Caco-2 (cell line): ENCODE results near the gene STK32B. TPM values are rescaled to one million over a fixed set of nuclear protein-coding genes. Genes with fewer than 3 reads are reported as not detected.

ENCODE experiments used
- BruUV-seq: library from RNA; stranded (reverse); fragments of 400-500 nt; replicated peaks from 2 replicates; lab custom pipeline; 2021; lab: Mats Ljungman, UMichigan
- CTCF ChIA-PET: fragments of 300-600 bp; sonication (Branson Sonifier 250); formaldehyde crosslinking; loops from one replicate; lab custom pipeline; 2022; ENCODE audit warnings: antibody characterized with exemption; lab: Charles Lee
- POLR2A ChIA-PET: fragments of 300-600 bp; sonication (Branson Sonifier 250); formaldehyde crosslinking; loops from one replicate; lab custom pipeline; 2022; ENCODE audit warnings: antibody characterized with exemption; lab: Charles Lee
- DNase-seq, 2 experiments: peaks; one replicate each; pipeline versions ENCODE4 v3.0.0 to v3.0.0-alpha.2; 2020 to 2022
- H3K27me3 ChIP-seq: replicated peaks from 2 replicates; pipeline ENCODE4 v1.6.0; 2011; ENCODE audit warnings: low read length; ENCODE audit not compliant: control insufficient read depth, insufficient read depth
- H3K36me3 ChIP-seq: 2 replicates; pipeline ENCODE4 v1.5.1; 2011; ENCODE audit warnings: low read length; ENCODE audit not compliant: control insufficient read depth, insufficient read depth
- H3K4me1 ChIP-seq: fragments of 250-450 bp; sonication (Bioruptor Pico); 2 replicates; pipeline ENCODE4 v1.5.1; 2020; ENCODE audit warnings: mild to moderate bottlenecking
- H3K4me3 ChIP-seq: 2 replicates; pipeline ENCODE4 v1.5.1; 2011; ENCODE audit warnings: low read depth, mild to moderate bottlenecking, control low read depth, low read length
- H3K9me3 ChIP-seq: fragments of 250-450 bp; sonication (Bioruptor Pico); 2 replicates; pipeline ENCODE4 v1.5.1; 2020; ENCODE audit warnings: mild to moderate bottlenecking, moderate library complexity
- H3K27ac Mint-ChIP-seq: one replicate; pipeline ENCODE4 v1.8.0; 2022; ENCODE audit warnings: mixed read lengths; ENCODE audit not compliant: unreplicated experiment
- H3K27me3 Mint-ChIP-seq: one replicate; pipeline ENCODE4 v1.8.0; 2022; ENCODE audit warnings: mixed read lengths; ENCODE audit not compliant: insufficient read depth, unreplicated experiment
- H3K36me3 Mint-ChIP-seq: one replicate; pipeline ENCODE4 v1.8.0; 2022; ENCODE audit warnings: mild to moderate bottlenecking, mixed read lengths; ENCODE audit not compliant: insufficient read depth, unreplicated experiment
- H3K4me1 Mint-ChIP-seq: one replicate; pipeline ENCODE4 v1.8.0; 2022; ENCODE audit warnings: low read depth, mixed read lengths; ENCODE audit not compliant: unreplicated experiment
- H3K4me3 Mint-ChIP-seq: one replicate; pipeline ENCODE4 v1.8.0; 2022; ENCODE audit warnings: mild to moderate bottlenecking, moderate library complexity, mixed read lengths; ENCODE audit not compliant: unreplicated experiment
- H3K9me3 Mint-ChIP-seq: one replicate; pipeline ENCODE4 v1.8.0; 2022; ENCODE audit warnings: mixed read lengths; ENCODE audit not compliant: unreplicated experiment
- intact Hi-C: fragments of 100-400 bp; cut with micrococcal nuclease; formaldehyde crosslinking; loops from one replicate; pipeline ENCODE4 v1.10.0; 2022; ENCODE audit not compliant: unreplicated experiment
- total RNA-seq: library from RNA; stranded (reverse); gene quantifications from 2 replicates; pipeline ENCODE4 v1.2.3, GENCODE V29; 2022
- TF ChIP-seq, protein P1 (sequence below), 2 experiments: fragments of 200-600 bp in 1 of 2; IDR thresholded peaks; 1 replicate in 1 of 2; 2 replicates in 1 of 2; pipeline versions ENCODE4 v1.5.1 to v1.8.0; 2011 to 2022; ENCODE audit warnings: antibody characterized with exemption in 1 of 2, control low read depth in 1 of 2, inconsistent platforms in 1 of 2, low read depth in 1 of 2, low read length in 1 of 2, mild to moderate bottlenecking in 1 of 2, moderate library complexity in 1 of 2; ENCODE audit not compliant: insufficient read depth in 1 of 2, severe bottlenecking in 1 of 2, unreplicated experiment in 1 of 2

STK32B gene
- total RNA-seq, 1 experiment from 2014 or later = 11.2 TPM

DNA sequence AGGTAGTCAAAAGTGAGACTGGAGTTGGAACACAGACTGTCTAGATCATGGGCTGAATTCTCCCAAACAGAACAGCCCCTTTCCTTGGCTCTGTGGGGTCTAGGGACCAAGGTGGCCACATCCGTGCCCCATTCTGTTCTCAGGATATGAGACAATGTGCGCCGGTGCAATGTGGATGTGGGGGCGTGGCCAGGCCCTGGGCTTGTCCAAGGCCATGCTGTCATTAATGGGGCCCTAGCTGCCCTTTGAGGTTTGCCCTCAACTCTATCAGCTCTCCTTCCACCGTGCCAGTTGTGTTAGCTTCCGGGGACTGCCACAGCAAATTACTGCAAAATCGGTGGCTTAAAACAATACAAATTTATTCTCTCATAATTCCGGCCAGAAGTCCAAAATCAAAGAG lies 344.5 kb downstream of the STK32B start:
- CTCF ChIA-PET = no interaction called here

DNA sequence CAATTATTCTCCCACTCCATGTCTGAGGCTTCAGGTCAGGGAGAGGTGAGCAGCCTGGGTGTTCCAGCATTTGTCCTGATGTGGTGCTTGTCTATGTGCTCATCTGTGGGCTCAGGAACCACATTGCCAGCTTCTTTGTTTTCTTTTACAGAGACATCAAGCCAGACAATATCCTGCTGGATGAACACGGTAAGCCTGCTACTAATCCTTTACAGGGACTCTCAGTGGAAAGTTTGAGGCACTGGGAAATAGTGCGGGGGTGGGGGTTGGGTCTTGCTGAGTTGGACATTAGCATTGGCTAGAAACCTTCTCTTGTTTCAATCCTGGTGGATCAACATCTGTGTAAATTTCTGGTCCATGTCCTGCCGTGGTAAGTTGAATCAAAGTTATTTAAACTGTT lies 346.8 kb downstream of the STK32B start:
- POLR2A ChIA-PET = no interaction called here
- intact Hi-C loops = no loop called here
- BruUV-seq = no TSS peak

More for the DNA sequence above, 344.5 kb downstream of the STK32B start:
- H3K27me3 Mint-ChIP-seq = peaks cover 2% of the 10 kb centered on the region
- BruUV-seq = no TSS peak
- intact Hi-C loops = no loop called here
- no peaks in the 10 kb centered on the region for H3K4me1 ChIP-seq
- H3K9me3 ChIP-seq = no peaks in the 10 kb centered on the region
- no peak for DNase-seq
- no peak overlapping the region for H3K4me3 Mint-ChIP-seq
- no peaks in the 10 kb centered on the region for H3K4me1 Mint-ChIP-seq
- no peaks in the 10 kb centered on the region for H3K36me3 ChIP-seq
- peaks cover 9% of the 10 kb centered on the region for H3K36me3 Mint-ChIP-seq
- no peaks in the 10 kb centered on the region for H3K27me3 ChIP-seq
- POLR2A ChIA-PET = no interaction called here
- H3K4me3 ChIP-seq = no peak overlapping the region
- peaks cover 19% of the 10 kb centered on the region for H3K9me3 Mint-ChIP-seq
- TF ChIP-seq, protein P1, sequence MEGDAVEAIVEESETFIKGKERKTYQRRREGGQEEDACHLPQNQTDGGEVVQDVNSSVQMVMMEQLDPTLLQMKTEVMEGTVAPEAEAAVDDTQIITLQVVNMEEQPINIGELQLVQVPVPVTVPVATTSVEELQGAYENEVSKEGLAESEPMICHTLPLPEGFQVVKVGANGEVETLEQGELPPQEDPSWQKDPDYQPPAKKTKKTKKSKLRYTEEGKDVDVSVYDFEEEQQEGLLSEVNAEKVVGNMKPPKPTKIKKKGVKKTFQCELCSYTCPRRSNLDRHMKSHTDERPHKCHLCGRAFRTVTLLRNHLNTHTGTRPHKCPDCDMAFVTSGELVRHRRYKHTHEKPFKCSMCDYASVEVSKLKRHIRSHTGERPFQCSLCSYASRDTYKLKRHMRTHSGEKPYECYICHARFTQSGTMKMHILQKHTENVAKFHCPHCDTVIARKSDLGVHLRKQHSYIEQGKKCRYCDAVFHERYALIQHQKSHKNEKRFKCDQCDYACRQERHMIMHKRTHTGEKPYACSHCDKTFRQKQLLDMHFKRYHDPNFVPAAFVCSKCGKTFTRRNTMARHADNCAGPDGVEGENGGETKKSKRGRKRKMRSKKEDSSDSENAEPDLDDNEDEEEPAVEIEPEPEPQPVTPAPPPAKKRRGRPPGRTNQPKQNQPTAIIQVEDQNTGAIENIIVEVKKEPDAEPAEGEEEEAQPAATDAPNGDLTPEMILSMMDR (IDR thresholded peaks at IDR 0.05; ENCODE audit: insufficient read depth in 1 of 2, low read depth in 1 of 2, low read length in 1 of 2, severe bottlenecking in 1 of 2, unreplicated experiment in 1 of 2) = no peak
- H3K27ac Mint-ChIP-seq = no peak overlapping the region

DNA sequence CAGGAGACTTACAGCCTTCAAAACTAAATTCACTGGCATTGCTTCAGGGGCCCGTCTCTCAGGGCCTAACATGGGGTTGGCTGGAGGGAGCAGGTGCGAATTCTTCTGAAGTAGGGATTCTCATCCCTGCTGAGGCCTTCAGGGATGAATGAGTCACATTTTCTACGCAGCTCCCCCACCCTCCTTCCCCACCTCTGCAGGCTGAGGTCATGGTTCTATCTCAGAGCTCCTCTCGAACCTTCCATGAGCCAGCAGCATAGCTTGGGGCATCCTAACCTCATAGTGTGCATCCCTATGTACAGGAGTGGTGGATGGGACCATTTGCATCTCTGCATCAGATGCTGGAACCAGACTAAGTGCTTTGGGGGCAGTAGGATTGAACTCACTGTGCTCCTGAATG lies 347.8 kb downstream of the STK32B start:
- no TSS peak for BruUV-seq
- Mint-ChIP-seq H3K27me3 (peaks cover 2% of the 10 kb centered on the region), H3K4me1 (no peaks in the 10 kb centered on the region), H3K27ac (no peak overlapping the region), H3K9me3 (peaks cover 19% of the 10 kb centered on the region), H3K4me3 (no peak overlapping the region), H3K36me3 (peaks cover 10% of the 10 kb centered on the region)
- Histone ChIP-seq H3K4me3 (no peak overlapping the region), H3K9me3 (no peaks in the 10 kb centered on the region), H3K4me1 (no peaks in the 10 kb centered on the region), H3K27me3 (no peaks in the 10 kb centered on the region), H3K36me3 (no peaks in the 10 kb centered on the region)
- CTCF ChIA-PET = no interaction called here
- POLR2A ChIA-PET = no interaction called here
- no peak for DNase-seq
- TF ChIP-seq, protein P1 (IDR thresholded peaks at IDR 0.05; ENCODE audit: insufficient read depth in 1 of 2, low read depth in 1 of 2, low read length in 1 of 2, severe bottlenecking in 1 of 2, unreplicated experiment in 1 of 2) = no peak
- intact Hi-C loops = no loop called here

More for the DNA sequence above, 346.8 kb downstream of the STK32B start:
- Mint-ChIP-seq H3K4me1 (no peaks in the 10 kb centered on the region), H3K27ac (no peak overlapping the region), H3K4me3 (no peak overlapping the region), H3K36me3 (peaks cover 10% of the 10 kb centered on the region), H3K27me3 (peaks cover 2% of the 10 kb centered on the region), H3K9me3 (peaks cover 19% of the 10 kb centered on the region)
- no peak overlapping the region for H3K4me3 ChIP-seq
- TF ChIP-seq, protein P1 (IDR thresholded peaks at IDR 0.05; ENCODE audit: insufficient read depth in 1 of 2, low read depth in 1 of 2, low read length in 1 of 2, severe bottlenecking in 1 of 2, unreplicated experiment in 1 of 2) = no peak
- no peaks in the 10 kb centered on the region for H3K9me3 ChIP-seq
- H3K4me1 ChIP-seq = no peaks in the 10 kb centered on the region
- no peak for DNase-seq
- CTCF ChIA-PET = no interaction called here
- no peaks in the 10 kb centered on the region for H3K36me3 ChIP-seq
- no peaks in the 10 kb centered on the region for H3K27me3 ChIP-seq
